Activated CD4-positive, CD25-positive, alpha-beta regulatory T cell treated with anti-CD3 and anti-CD28 coated beads, Interleukin-2, amount 50 U/mL, for 24 hours (primary cell): Measurements from ENCODE around the gene MACF1.

Source experiments
- ATAC-seq, 2 donors: fragments of 150-1000 bp; cut with Tn5 transposase; one replicate each; pipeline ENCODE4 v1.10.0; 2021; ENCODE audit warnings: mild to moderate bottlenecking in 1 of 2, moderate library complexity in 1 of 2

Gene MACF1

GRCh38 chr1:39266269-39266668 is 61.8 kb downstream of the MACF1 start:
- no peak for ATAC-seq

- no peak for ATAC-seq
Observed at GRCh38 chr1:39266792-39267191, 62.3 kb downstream of the MACF1 start.

GRCh38 chr1:39268112-39268581 is 63.7 kb downstream of the MACF1 start:
- peak; percentile 42 to 47 for ATAC-seq

- ATAC-seq, result no peak
Observed at GRCh38 chr1:39268906-39269305, 64.4 kb downstream of the MACF1 start.

- ATAC-seq, result no peak
Observed at GRCh38 chr1:39269349-39269748, 64.9 kb downstream of the MACF1 start.

GRCh38 chr1:39269791-39270342 is 65.4 kb downstream of the MACF1 start:
- ATAC-seq, result peak; percentile 61 to 63

GRCh38 chr1:39270368-39270767 is 65.9 kb downstream of the MACF1 start:
- ATAC-seq, result no peak

GRCh38 chr1:39272027-39272797 is 67.7 kb downstream of the MACF1 start:
- ATAC-seq, result peak in 1 of 2 donors; percentile 45

- no peak for ATAC-seq
Observed at GRCh38 chr1:39272798-39273469, 68.4 kb downstream of the MACF1 start.

GRCh38 chr1:39275836-39276507 is 71.5 kb downstream of the MACF1 start:
- no peak for ATAC-seq

- ATAC-seq, result no peak
Observed at GRCh38 chr1:39277879-39278278, 73.4 kb downstream of the MACF1 start.

GRCh38 chr1:39282537-39283216 is 78.2 kb downstream of the MACF1 start:
- ATAC-seq, result no peak

- no peak for ATAC-seq
Observed at GRCh38 chr1:39283858-39284257, 79.4 kb downstream of the MACF1 start.

GRCh38 chr1:39287541-39287940 is 83.0 kb downstream of the MACF1 start:
- no peak for ATAC-seq

- no peak for ATAC-seq
Observed at GRCh38 chr1:39288735-39289465, 84.4 kb downstream of the MACF1 start.

GRCh38 chr1:39292401-39292800 is 87.9 kb downstream of the MACF1 start:
- ATAC-seq, result no peak

- ATAC-seq, result peak in 1 of 2 donors; percentile 10
Observed at GRCh38 chr1:39293375-39294070, 89.0 kb downstream of the MACF1 start.

- ATAC-seq, result no peak
Observed at GRCh38 chr1:39294531-39294930, 90.0 kb downstream of the MACF1 start.

GRCh38 chr1:39295901-39296300 is 91.4 kb downstream of the MACF1 start:
- peak; percentile 79 to 81 for ATAC-seq

GRCh38 chr1:39297551-39297950 is 93.1 kb downstream of the MACF1 start:
- no peak for ATAC-seq

- ATAC-seq, result no peak
Observed at GRCh38 chr1:39301606-39302005, 97.1 kb downstream of the MACF1 start.
